Activated naive CD8-positive, alpha-beta T cell treated with anti-CD3 and anti-CD28 coated beads, Interleukin-2, amount 10 ng/mL, durations not matched to agents 7 days and 5 days (primary cell): ENCODE measurements around the gene PADI4. TPM values are rescaled to one million over a fixed set of nuclear protein-coding genes. Genes with fewer than 3 reads are reported as not detected.
A peak's percentile ranks its signal among the peaks of the same experiment; 100 is the strongest.

Experiments
- ATAC-seq: fragments of 150-1000 bp; cut with Tn5 transposase; one replicate; pipeline ENCODE4 v1.10.0; 2021; ENCODE audit warnings: low read depth, moderate library complexity
- POLR2A ChIA-PET: fragments of 350-600 bp; sonication (Branson Sonifier 250); formaldehyde crosslinking; loops from one replicate; lab custom pipeline; 2021; ENCODE audit warnings: antibody characterized with exemption; lab: Charles Lee
- DNase-seq: peaks from one replicate; pipeline ENCODE4 v3.0.0; 2021
- H3K27ac Mint-ChIP-seq: one replicate; pipeline ENCODE4 v1.8.0; 2022; ENCODE audit warnings: mild to moderate bottlenecking, mixed read lengths
- H3K27me3 Mint-ChIP-seq: one replicate; pipeline ENCODE4 v1.8.0; 2022; ENCODE audit warnings: mild to moderate bottlenecking, moderate library complexity, mixed read lengths
- H3K36me3 Mint-ChIP-seq: one replicate; pipeline ENCODE4 v1.8.0; 2021; ENCODE audit warnings: mild to moderate bottlenecking, mixed read lengths
- H3K4me1 Mint-ChIP-seq: one replicate; pipeline ENCODE4 v1.8.0; 2021; ENCODE audit warnings: mixed read lengths
- H3K4me3 Mint-ChIP-seq: one replicate; pipeline ENCODE4 v1.8.0; 2022; ENCODE audit warnings: mild to moderate bottlenecking, moderate library complexity, mixed read lengths
- H3K9me3 Mint-ChIP-seq: one replicate; pipeline ENCODE4 v1.8.0; 2021; ENCODE audit warnings: mixed read lengths
- total RNA-seq, 2 experiments: library from RNA; stranded (reverse); gene quantifications; one replicate each; pipeline ENCODE4 v1.2.3, GENCODE V29; 2021

Gene PADI4
- total RNA-seq, 2 experiments from 2014 or later, result 4.3 to 4.9 TPM

DNA sequence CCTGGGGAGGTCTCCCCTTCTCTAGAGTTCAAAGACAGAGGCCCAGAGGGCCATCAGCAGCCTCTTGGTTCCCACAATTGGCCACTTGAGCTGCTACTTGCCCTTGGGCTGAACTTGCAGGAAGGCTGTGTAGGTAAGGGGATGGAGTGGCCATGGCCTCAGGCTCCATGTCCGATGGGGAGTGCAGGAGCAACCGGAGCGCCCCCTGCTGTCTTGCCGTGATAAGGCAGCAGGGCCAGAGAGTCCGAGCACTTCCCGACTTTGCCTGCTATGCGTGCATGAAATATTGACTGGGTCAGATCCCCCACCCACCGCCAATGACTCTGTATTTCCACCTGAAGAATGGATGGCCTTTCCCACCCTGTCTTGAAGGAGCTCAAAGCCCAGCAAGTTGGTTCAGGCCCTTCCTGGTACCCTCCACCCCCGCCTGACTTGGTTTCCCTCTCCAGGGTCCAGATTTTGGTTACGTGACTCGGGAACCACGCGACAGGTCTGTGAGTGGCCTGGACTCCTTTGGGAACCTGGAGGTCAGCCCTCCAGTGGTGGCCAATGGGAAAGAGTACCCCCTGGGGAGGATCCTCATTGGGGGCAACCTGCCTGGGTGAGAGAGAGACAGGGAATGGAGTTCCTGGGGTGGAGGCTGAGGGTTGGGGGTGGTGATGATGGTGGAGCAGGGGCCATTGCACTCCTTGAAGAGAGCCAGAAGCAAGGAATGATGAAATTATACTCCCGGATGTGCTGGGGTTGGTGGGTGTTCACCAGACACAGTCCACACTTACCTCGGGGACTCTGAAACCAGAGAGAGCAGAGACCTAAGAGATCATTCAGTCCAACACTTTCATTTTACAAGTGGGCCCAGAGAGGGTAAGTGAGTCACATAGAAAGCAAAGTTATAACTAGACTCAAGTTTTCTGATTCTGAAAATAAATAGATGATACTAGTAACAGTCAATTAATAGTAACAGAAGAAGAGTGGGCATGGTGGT, 33.5 kb upstream of the PADI4 start:
- no peak overlapping the region for H3K27ac Mint-ChIP-seq
- peaks cover 15% of the 10 kb centered on the region for H3K27me3 Mint-ChIP-seq
- H3K4me1 Mint-ChIP-seq, result peaks cover 1% of the 10 kb centered on the region
- DNase-seq, result peak; percentile 65
- no peaks in the 10 kb centered on the region for H3K36me3 Mint-ChIP-seq
- no peaks in the 10 kb centered on the region for H3K9me3 Mint-ChIP-seq
- POLR2A ChIA-PET, result no interaction called here
- H3K4me3 Mint-ChIP-seq, result no peak overlapping the region
- no peak for ATAC-seq

DNA sequence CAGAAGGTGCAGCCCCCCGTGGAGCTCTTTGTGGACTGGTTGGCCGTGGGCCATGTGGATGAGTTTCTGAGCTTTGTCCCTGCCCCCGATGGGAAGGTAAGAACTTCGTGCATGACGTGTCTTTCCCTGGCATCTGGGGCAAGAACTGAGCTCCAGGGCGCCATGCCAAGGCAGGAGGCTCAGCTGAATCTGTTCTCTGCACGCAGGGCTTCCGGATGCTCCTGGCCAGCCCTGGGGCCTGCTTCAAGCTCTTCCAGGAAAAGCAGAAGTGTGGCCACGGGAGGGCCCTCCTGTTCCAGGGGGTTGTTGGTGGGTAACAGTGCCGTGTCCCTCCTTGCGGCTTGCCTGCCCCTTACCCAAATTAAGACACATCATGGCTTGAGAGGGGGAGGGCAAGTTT, 31.4 kb upstream of the PADI4 start:
- ATAC-seq, result no peak
- H3K27me3 Mint-ChIP-seq, result peaks cover 17% of the 10 kb centered on the region
- H3K4me1 Mint-ChIP-seq, result peaks cover 1% of the 10 kb centered on the region
- DNase-seq, result no peak
- H3K36me3 Mint-ChIP-seq, result no peaks in the 10 kb centered on the region
- no peaks in the 10 kb centered on the region for H3K9me3 Mint-ChIP-seq
- POLR2A ChIA-PET, result no interaction called here
- H3K27ac Mint-ChIP-seq, result no peak overlapping the region
- no peak overlapping the region for H3K4me3 Mint-ChIP-seq

DNA sequence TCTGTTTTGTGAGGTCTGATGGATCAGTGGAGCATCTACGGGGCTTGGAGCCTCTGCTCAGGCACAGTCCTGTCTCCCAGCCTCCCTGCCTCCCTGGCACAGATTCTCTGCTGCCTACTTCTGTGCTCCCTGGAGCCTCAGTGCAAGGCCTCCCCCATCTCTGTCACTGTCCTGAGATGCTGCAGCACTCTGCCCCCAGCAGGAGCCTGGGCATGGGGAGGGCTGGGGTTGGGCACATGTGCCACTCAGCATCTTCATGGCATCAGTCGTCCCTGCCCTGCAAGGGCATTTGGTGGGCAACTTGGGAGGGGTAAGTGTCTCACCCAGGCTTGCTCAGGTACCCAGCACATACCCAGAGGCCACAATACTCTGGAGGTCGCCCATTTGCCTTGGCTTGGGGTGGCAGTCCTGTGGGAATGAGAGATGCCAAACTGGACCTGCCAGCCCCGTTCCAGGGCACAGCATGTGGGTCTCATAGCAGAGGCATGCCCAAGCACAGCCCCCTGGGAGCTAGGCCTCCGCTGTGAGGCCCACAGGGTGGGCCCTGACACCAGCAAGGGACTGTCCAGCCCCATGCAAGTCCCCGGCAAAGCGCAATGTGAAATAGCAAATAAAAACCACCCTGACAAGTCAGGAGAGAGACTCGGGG, 30.4 kb upstream of the PADI4 start:
- peaks cover 28% of the 10 kb centered on the region for H3K27me3 Mint-ChIP-seq
- no peak overlapping the region for H3K4me3 Mint-ChIP-seq
- POLR2A ChIA-PET, result no interaction called here
- peaks cover 7% of the 10 kb centered on the region for H3K4me1 Mint-ChIP-seq
- DNase-seq, result no peak
- H3K36me3 Mint-ChIP-seq, result no peaks in the 10 kb centered on the region
- H3K27ac Mint-ChIP-seq, result no peak overlapping the region
- H3K9me3 Mint-ChIP-seq, result no peaks in the 10 kb centered on the region
- ATAC-seq, result no peak

DNA sequence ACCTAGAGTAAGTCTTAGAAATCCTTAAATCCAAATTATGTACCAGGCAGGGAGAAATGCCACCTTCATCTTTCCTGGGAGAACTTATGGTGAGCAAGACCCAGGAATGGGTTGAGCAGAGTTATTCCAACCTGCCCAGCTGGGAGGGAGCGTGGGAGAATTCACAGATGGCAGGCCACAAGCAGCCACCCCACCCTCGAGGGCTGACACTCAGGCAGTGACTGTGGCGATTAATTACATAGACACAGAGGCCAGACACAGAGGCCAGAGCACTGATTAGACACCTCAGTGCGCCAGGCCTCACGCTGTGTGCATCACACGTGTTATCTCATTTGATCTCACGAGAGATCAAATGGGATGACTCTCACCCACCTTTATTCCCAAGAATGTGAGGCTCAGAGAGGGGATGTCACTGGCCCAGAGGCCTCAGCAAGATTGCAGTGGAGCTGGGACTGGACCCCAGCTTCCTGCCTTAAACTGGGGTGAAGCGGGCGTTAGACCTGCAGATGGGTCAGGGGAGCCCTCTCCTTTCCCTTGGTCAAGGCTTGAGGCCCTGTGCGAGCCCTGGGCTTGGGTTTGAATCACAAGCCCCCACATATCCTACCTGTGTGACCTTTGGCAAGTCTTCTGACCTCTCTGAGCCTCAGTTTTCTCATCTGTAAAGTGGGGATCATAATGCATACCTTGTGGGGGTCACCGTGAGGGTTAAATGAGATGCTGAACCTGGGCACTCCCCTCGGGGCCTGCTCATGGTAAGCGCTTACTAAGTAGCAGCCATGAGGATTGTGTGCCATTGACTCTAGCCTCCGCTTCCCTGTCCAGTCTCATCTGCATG, 28.8 kb upstream of the PADI4 start:
- Mint-ChIP-seq H3K27ac (no peak overlapping the region), H3K4me3 (no peak overlapping the region), H3K27me3 (peaks cover 28% of the 10 kb centered on the region), H3K9me3 (no peaks in the 10 kb centered on the region), H3K4me1 (peaks cover 7% of the 10 kb centered on the region), H3K36me3 (no peaks in the 10 kb centered on the region)
- POLR2A ChIA-PET, result no interaction called here
- DNase-seq (no peak), ATAC-seq (no peak)

DNA sequence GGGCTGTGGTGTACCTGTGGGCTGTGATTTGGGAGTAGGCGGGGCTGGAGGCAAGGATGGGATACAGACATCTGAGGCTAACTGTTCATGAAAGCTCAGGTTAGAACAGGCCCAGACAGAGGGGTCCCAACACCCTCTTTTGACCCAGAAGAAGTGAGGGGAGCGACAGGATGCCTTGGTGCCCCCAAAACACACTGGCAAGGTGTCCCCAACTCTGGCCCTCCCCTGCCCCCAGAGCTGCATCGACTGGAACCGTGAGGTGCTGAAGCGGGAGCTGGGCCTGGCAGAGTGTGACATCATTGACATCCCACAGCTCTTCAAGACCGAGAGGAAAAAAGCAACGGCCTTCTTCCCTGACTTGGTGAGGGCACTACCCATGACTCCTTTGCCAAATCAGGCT, 27.6 kb upstream of the PADI4 start:
- ATAC-seq, result no peak
- Mint-ChIP-seq H3K27ac (no peak overlapping the region), H3K9me3 (no peaks in the 10 kb centered on the region), H3K36me3 (no peaks in the 10 kb centered on the region), H3K4me1 (peaks cover 6% of the 10 kb centered on the region), H3K27me3 (peaks cover 20% of the 10 kb centered on the region), H3K4me3 (no peak overlapping the region)
- POLR2A ChIA-PET, result no interaction called here
- DNase-seq, result no peak

DNA sequence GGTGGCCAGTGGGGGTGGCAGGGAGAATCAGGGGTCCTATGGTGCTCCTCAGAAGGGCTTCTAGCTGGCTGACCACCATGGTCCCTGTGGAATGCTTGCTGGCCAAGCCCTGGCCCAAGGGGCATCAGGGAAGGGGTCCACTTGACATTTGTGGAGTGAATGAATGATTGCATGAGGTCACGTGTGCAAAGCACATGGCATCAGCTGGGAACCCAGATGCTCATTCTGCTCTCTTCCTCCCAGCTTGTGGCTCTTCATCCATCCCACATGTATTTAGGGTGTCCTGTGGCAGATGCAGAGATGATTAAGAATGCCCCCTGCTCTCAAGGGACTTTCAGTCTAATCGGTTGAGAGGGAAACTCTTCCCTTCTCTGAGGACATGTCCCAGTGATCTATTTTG, 27.1 kb upstream of the PADI4 start:
- POLR2A ChIA-PET, result no interaction called here
- H3K4me3 Mint-ChIP-seq, result no peak overlapping the region
- no peaks in the 10 kb centered on the region for H3K9me3 Mint-ChIP-seq
- H3K27me3 Mint-ChIP-seq, result peaks cover 16% of the 10 kb centered on the region
- DNase-seq (no peak), ATAC-seq (no peak)
- H3K36me3 Mint-ChIP-seq, result no peaks in the 10 kb centered on the region
- no peak overlapping the region for H3K27ac Mint-ChIP-seq
- peaks cover 5% of the 10 kb centered on the region for H3K4me1 Mint-ChIP-seq

DNA sequence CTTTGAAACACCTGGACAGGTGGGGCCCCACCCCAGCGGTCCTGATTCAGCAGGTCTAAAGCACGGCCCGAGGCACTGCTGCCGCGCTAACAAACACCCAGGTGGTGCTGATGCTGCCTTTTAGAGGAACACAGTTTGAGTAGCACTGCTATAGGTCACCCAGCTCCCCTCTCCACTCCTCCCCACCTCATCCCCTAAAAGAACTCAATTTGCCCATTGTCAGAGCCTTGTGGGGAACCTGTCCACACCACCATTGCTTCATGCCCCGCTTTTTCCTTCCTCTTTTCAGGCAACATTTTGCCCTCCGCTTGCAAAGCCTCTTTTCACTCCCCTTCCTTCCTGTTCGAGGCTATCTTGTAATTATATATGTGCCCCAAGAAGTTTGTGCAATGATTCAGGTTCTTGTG, 26.2 kb upstream of the PADI4 start:
- POLR2A ChIA-PET, result no interaction called here
- no peak overlapping the region for H3K4me3 Mint-ChIP-seq
- H3K36me3 Mint-ChIP-seq, result no peaks in the 10 kb centered on the region
- H3K27me3 Mint-ChIP-seq, result peaks cover 13% of the 10 kb centered on the region
- H3K9me3 Mint-ChIP-seq, result no peaks in the 10 kb centered on the region
- peaks cover 5% of the 10 kb centered on the region for H3K4me1 Mint-ChIP-seq
- H3K27ac Mint-ChIP-seq, result no peak overlapping the region
- ATAC-seq (no peak), DNase-seq (no peak)

DNA sequence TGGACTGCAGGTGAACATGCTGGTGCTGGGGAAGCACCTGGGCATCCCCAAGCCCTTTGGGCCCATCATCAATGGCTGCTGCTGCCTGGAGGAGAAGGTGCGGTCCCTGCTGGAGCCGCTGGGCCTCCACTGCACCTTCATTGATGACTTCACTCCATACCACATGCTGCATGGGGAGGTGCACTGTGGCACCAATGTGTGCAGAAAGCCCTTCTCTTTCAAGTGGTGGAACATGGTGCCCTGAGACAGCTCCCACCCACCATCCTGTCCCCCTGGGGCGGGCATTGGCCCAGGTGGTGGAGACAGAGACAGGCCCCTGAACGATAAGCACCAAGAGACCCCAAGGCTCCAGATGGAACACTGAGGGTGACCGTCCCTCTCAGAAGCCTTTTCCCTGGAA, 25.2 kb upstream of the PADI4 start:
- DNase-seq (no peak), ATAC-seq (no peak)
- Mint-ChIP-seq H3K27me3 (peaks cover 13% of the 10 kb centered on the region), H3K4me3 (no peak overlapping the region), H3K36me3 (no peaks in the 10 kb centered on the region), H3K27ac (no peak overlapping the region), H3K9me3 (no peaks in the 10 kb centered on the region), H3K4me1 (peaks cover 5% of the 10 kb centered on the region)
- POLR2A ChIA-PET, result no interaction called here

DNA sequence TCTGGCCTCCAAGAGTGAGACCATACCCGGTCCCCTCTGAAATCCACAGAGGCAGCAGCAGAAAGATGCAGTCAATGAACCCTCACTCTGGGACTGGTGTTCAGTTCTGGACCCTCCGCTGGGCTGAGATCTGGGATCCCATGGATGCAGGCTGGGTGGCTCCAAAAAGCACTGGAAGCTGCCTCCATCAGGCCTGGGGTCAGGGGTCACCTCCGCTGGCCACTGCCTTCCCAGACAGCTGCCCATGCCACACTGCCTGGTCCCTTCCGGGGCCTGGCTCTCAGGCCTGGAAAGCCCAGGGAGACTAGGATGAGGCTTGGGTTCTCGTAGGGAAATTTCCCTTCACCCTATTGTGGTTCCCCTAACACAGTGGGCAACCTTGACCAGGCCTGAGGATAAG, 21.4 kb upstream of the PADI4 start:
- ATAC-seq (no peak), DNase-seq (no peak)
- no peak overlapping the region for H3K27ac Mint-ChIP-seq
- no peak overlapping the region for H3K4me3 Mint-ChIP-seq
- H3K27me3 Mint-ChIP-seq, result peaks cover 22% of the 10 kb centered on the region
- H3K4me1 Mint-ChIP-seq, result peaks cover 5% of the 10 kb centered on the region
- no peaks in the 10 kb centered on the region for H3K9me3 Mint-ChIP-seq
- H3K36me3 Mint-ChIP-seq, result no peaks in the 10 kb centered on the region
- POLR2A ChIA-PET, result no interaction called here

DNA sequence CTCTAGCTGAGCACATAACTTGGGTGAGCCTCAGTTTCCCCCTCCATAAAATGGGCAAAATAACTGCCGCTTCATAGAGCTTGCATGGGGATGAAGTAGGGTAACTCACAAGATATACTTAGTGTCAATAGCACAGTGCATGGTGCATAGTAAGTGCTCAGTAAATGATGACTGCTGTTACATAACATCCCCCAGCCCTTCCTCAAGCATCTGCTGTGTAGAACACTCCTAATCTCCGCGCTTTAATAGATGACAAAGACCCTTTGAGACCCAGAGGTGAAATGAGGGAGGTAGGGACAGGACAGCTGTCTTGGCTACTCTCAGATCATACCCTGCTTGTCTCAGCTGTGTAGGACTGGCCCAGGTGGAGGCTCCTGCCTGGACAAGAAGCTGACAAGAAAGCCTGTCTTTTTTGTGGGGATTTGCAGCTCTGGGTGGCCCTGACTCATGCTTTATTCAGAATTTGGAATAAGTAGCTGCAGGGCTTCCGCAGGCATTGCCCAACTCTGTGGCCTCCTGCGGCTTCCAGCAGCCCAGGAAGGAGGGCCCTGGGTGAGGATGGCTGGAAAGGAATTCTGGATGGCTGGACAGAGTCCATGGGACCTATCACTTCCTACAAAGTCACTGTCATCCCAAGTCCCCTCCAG, 20.7 kb upstream of the PADI4 start:
- Mint-ChIP-seq H3K27me3 (peaks cover 18% of the 10 kb centered on the region), H3K27ac (no peak overlapping the region), H3K4me1 (peaks cover under 1% of the 10 kb centered on the region), H3K36me3 (no peaks in the 10 kb centered on the region), H3K4me3 (no peak overlapping the region), H3K9me3 (no peaks in the 10 kb centered on the region)
- POLR2A ChIA-PET, result no interaction called here
- DNase-seq (no peak), ATAC-seq (no peak)

DNA sequence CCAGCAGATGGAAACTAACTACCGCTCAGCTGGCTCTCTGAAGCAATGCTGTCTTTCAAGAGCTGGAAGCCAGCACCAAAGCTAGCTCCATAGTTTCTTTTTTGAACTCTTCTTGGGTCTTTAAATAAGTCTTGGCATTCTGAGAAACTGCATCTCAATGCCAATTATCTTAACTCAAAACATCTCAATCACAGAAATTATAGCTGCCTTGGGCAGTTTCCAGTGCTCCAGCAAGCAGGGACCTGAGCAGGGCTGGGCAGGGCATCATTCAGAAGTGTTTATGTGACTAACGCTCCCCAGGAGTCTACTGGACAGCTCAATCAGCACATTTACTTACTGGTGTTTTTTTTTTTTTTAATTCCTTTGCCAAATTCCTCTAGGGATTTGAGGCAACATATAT, 18.3 kb upstream of the PADI4 start:
- Mint-ChIP-seq H3K4me3 (no peak overlapping the region), H3K27me3 (peaks cover 23% of the 10 kb centered on the region), H3K9me3 (no peaks in the 10 kb centered on the region), H3K36me3 (no peaks in the 10 kb centered on the region), H3K27ac (no peak overlapping the region), H3K4me1 (no peaks in the 10 kb centered on the region)
- DNase-seq (no peak), ATAC-seq (no peak)
- POLR2A ChIA-PET, result no interaction called here

DNA sequence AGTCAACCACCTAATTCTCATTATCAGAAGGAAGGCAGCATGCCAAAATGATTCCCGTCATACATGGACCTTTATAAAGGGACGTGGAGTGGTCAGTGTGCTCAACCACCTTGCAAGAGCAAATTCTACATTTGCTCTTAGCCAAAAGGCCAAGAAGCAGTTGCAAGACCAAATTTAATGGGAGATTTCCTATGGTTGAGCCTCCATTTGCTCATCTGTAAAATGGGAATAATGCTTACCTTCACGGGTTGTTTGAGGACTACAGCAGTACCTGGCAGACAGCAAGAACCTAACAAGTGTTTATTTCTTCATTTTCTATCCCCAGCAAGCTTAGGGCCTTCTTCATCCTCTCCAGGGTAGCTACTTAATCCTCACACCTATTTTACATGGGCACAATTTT, 17.4 kb upstream of the PADI4 start:
- H3K9me3 Mint-ChIP-seq, result no peaks in the 10 kb centered on the region
- peaks cover 23% of the 10 kb centered on the region for H3K27me3 Mint-ChIP-seq
- no peak for ATAC-seq
- no peak overlapping the region for H3K4me3 Mint-ChIP-seq
- no peak for DNase-seq
- H3K27ac Mint-ChIP-seq, result no peak overlapping the region
- H3K36me3 Mint-ChIP-seq, result no peaks in the 10 kb centered on the region
- POLR2A ChIA-PET, result no interaction called here
- H3K4me1 Mint-ChIP-seq, result no peaks in the 10 kb centered on the region
